Heart left ventricle (tissue), 16 donors: Measurements from ENCODE around the gene ACP7. TPM values are rescaled to one million over a fixed set of nuclear protein-coding genes. Genes with fewer than 3 reads are reported as not detected.

Source experiments
- ATAC-seq, 4 donors: fragments of 200-7000 bp; cut with Tn5 transposase; one replicate each; pipeline ENCODE4 v1.9.1; 2020 to 2022; ENCODE audit warnings: moderate library complexity in 4 of 4, mild to moderate bottlenecking in 3 of 4, moderate number of reproducible peaks in 1 of 4
- DNase-seq, 5 donors: peaks; one replicate each; pipeline ENCODE4 v3.0.0-alpha.2; 2020
- H3K27ac ChIP-seq, 12 donors: fragments of 200-600 bp; sonication (generic) in 4 of 12; one replicate each; pipeline versions ENCODE4 v1.5.0 to v1.8.0; 2016 to 2022; ENCODE audit warnings: mild to moderate bottlenecking in 2 of 12
- H3K27me3 ChIP-seq, 9 donors: fragments of 200-600 bp; sonication (generic) in 2 of 9; one replicate each; pipeline versions ENCODE4 v1.5.1 to v1.8.0; 2016 to 2022; ENCODE audit warnings: mild to moderate bottlenecking in 3 of 9
- H3K36me3 ChIP-seq, 9 donors: fragments of 200-600 bp; sonication (generic) in 2 of 9; one replicate each; pipeline versions ENCODE4 v1.5.0 to v1.8.0; 2018 to 2022; ENCODE audit warnings: mild to moderate bottlenecking in 2 of 9
- H3K4me1 ChIP-seq, 12 donors: fragments of 200-600 bp; sonication (generic) in 4 of 12; one replicate each; pipeline versions ENCODE4 v1.5.0 to v1.8.0; 2016 to 2022; ENCODE audit warnings: mild to moderate bottlenecking in 3 of 12
- H3K4me3 ChIP-seq, 12 donors: fragments of 200-600 bp; sonication (generic) in 4 of 12; one replicate each; pipeline versions ENCODE4 v1.5.0 to v1.8.0; 2017 to 2022; ENCODE audit warnings: mild to moderate bottlenecking in 9 of 12, moderate library complexity in 4 of 12
- H3K9me3 ChIP-seq, 12 donors: fragments of 200-600 bp; sonication (generic) in 4 of 12; one replicate each; pipeline versions ENCODE4 v1.5.0 to v1.8.0; 2016 to 2022; ENCODE audit warnings: mild to moderate bottlenecking in 1 of 12
- POLR2A ChIP-seq, 2 donors: fragments of 450-650 bp; IDR thresholded peaks; one replicate each; pipeline ENCODE4 v1.6.1; 2017; ENCODE audit warnings: antibody characterized with exemption in 2 of 2, mild to moderate bottlenecking in 2 of 2, moderate library complexity in 2 of 2
- WGBS, 4 donors: extraction: QIAGEN DNeasy Blood & Tissue Kit in 2 of 4; methylation state at CpG; one replicate each; pipeline versions ENCODE4 v1.1.5 to v1.1.7; 2013 to 2018; 5-methylcytosine and 5-hydroxymethylcytosine counted together
- intact Hi-C, 10 donors: fragments of 100-400 bp; cut with DNase I; formaldehyde crosslinking; loops; one replicate each; pipeline versions ENCODE4 v1.11.1 to v1.14.2; 2022
- polyA plus RNA-seq, 2 donors: library from polyadenylated mRNA; stranded (reverse); fragments of 200-250 nt; gene quantifications; one replicate each; pipeline ENCODE4 v1.2.3, GENCODE V29; 2013
- total RNA-seq, 9 donors: library from RNA; depleted of rRNA in 2 of 9; stranded (reverse); fragments of >200 nt in 2 of 9; fragmentation: NEBNext Ultra II Directional in 3 of 9; extraction: Animal tissue kit (Norgen Biotek cat#: 25700) in 3 of 9; gene quantifications; one replicate each; pipeline versions ENCODE4 v1.1.0 to v1.2.4, GENCODE V29; 2016 to 2023
- TF ChIP-seq, protein P1 (sequence below), 12 donors: fragments of 200-600 bp; sonication (generic) in 4 of 12; IDR thresholded peaks; one replicate each; pipeline versions ENCODE4 v1.5.0 to v1.8.0; 2018 to 2022; ENCODE audit warnings: antibody characterized with exemption in 12 of 12, mild to moderate bottlenecking in 5 of 12
- donor health status: ischemic (EF 13 %, LVEDD 7.1; RV severe dilation, severe dysfunction).
- donor health status: healthy with polysubstance abuse.
- donor health status: DM: no; HTN: yes; CAD: no.
- donor health status: DM: no; HTN: no; CAD: no.
- donor health status: ischemic (EF 25% LVEDD 6.9; RV normal size, moderate dysfunction).
- donor health status: ischemic (EF 25% LVEDD 5.7; RV mildly dilated, moderate dysfunction).
- donor health status: healthy.
- donor health status: DM: yes; HTN: yes; CAD: no.
- donor health status: ischemic (EF 35%, LVEDD 5.7; RV mildly dilated, moderate dysfunction).
- donor health status: nonischemic (EF 11% LVEDD 7.7; RV severe dilation, severe dysfunction).
- donor health status: DM: yes; HTN: yes; CAD: no.
- donor health status: PGD.
- donor health status: ischemic (EF 29% LVEDD 5.4; RV normal size, mild dysfunction).
- donor health status: nonischemic (EF 23%, LVEDD 6.1; RV moderate dilation, normal function).

The ACP7 gene
- total and polyA plus RNA-seq, 11 donors = not detected

DNA sequence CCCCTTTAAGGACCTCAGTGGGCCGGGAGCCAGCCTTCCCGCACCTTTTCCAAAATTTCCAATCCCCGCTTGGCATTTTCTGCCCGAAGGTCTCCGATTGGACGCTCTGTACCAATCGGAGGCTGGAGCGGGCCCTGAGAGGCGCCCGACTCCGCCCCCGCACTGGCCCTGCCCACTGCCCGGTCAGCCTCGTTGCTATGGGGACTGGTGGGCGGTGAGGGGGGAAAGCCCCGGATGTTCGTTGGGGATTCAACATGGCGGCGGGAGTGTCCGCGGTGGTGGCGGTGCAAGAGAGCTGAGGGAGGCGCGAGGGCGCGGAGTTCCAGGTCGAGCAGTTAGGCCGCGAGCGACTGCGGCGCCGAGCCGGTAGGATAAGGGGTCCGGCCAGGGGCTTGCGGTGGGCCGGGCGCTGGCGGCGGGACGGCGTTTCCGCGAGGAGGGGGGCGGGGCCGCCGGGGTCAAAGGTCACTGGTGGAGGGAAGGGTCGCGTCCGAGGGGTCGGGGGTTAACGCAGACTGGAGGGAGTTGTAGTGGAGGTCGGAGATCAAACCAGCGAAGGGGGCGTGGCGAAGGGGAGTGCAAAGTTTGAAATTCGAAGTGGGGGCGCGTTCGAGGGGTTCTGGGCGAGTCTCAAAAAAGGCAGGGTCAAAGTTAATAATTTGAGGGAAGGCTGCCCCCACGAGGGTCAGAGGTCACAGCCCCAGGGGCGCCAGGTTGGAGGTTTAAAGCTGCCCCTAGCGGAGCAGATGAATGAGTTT, 41.6 kb downstream of the ACP7 start, which contains the start of gene PAK4:
PAK4 (plus strand) TSS at position 233 of the 758 bp plus-strand sequence. CDS start 43,768 bp downstream, outside the sequence.
- peak; percentile 99 to 100 (median 100) for ATAC-seq
- DNase-seq = peak; percentile 98
- H3K36me3 ChIP-seq = no peaks in the 10 kb centered on the region
- peak within 1 kb of the TSS; percentile 55 to 88 (median 78) for H3K4me3 ChIP-seq
- intact Hi-C loops = loop anchor here in 6 of 10 donors (2.0 to 10.0 kb wide), 8 partner anchors 59 to 511 kb away; partner anchors contain the start of genes EID2B (in 4 of the 6), PLEKHG2 (in 2 of the 6), EID2 (in 1 of the 6) and EIF3K (in 1 of the 6)
- TF ChIP-seq, protein P1, sequence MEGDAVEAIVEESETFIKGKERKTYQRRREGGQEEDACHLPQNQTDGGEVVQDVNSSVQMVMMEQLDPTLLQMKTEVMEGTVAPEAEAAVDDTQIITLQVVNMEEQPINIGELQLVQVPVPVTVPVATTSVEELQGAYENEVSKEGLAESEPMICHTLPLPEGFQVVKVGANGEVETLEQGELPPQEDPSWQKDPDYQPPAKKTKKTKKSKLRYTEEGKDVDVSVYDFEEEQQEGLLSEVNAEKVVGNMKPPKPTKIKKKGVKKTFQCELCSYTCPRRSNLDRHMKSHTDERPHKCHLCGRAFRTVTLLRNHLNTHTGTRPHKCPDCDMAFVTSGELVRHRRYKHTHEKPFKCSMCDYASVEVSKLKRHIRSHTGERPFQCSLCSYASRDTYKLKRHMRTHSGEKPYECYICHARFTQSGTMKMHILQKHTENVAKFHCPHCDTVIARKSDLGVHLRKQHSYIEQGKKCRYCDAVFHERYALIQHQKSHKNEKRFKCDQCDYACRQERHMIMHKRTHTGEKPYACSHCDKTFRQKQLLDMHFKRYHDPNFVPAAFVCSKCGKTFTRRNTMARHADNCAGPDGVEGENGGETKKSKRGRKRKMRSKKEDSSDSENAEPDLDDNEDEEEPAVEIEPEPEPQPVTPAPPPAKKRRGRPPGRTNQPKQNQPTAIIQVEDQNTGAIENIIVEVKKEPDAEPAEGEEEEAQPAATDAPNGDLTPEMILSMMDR (IDR thresholded peaks at IDR 0.05) = no peak
- peak in 1 of 2 donors; percentile 61 for TF ChIP-seq POLR2A (IDR thresholded peaks at IDR 0.05)
- no peaks in the 10 kb centered on the region for H3K9me3 ChIP-seq
- peak within 1 kb of the TSS; percentile 41 to 86 (median 78) for H3K27ac ChIP-seq
- H3K27me3 ChIP-seq = peaks cover 0 to 11% (median 0%) of the 10 kb centered on the region in 9 donors
- 2 to 3% (median 3%) methylated on average over 48 to 64 of the region's 64 CpGs for WGBS, 4 donors
- H3K4me1 ChIP-seq = peaks cover 0 to 59% (median 35%) of the 10 kb centered on the region in 12 donors

DNA sequence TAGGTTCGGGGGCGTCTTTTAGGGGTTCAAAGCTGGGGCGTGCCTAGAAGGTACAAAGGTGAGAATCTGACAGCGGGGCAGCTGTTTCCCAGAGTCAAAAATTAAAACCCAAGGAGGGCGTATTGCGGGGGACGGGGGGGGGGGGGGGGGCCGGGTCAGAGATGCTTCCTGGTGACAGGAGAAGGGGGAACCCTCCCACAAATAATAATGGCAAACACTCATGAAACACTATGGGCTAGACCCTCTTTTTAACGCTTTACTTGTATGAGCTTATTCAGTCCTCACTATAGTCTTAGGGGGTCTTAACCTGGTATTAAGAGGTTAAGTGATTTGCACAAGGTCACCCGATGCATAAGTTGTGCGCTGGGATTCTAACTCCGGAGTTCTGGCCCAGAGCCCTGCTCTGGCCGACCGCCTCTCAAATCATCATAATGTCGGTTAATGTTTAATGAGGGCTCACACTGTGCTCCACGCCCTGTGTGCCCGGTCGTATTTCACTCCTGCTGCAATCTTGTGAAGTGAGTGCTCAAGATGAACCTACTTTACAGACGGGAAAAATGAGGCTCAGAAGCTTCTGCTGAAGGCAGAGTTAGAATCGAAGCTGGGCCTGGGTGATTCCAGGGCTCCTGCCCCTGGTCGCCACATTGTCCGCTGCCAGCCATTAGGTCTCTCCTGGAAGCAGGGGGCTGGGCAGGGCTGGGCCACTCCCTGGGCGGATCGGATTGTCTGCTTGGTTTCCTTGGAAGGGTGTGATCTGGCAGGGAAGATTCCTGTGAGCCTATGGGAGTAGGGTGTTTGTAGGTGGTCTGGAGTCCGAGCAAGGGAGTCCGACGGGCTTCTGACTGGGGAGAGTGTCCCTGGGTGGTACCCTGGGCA, 42.4 kb downstream of the ACP7 start:
- Histone ChIP-seq H3K36me3 (no peaks in the 10 kb centered on the region), H3K27ac (peak overlapping the region in 10 of 12 donors; percentile 70 to 86 (median 80)), H3K9me3 (no peaks in the 10 kb centered on the region), H3K27me3 (peaks cover 0 to 4% (median 0%) of the 10 kb centered on the region in 9 donors), H3K4me1 (peaks cover 3 to 67% (median 44%) of the 10 kb centered on the region in 12 donors), H3K4me3 (peak overlapping the region; percentile 55 to 88 (median 78))
- DNase-seq = no peak
- WGBS, 4 donors = 23 to 35% (median 31%) methylated on average over 19 to 27 of the region's 27 CpGs
- intact Hi-C loops = loop anchor here in 6 of 10 donors (5.0 to 10.0 kb wide), 6 partner anchors 58 to 512 kb away; partner anchors contain the start of genes EID2B (in 4 of the 6), PLEKHG2 (in 2 of the 6), EID2 (in 1 of the 6) and EIF3K (in 1 of the 6)
- TF ChIP-seq, protein P1 (IDR thresholded peaks at IDR 0.05) = no peak
- TF ChIP-seq POLR2A (IDR thresholded peaks at IDR 0.05) = no peak
- ATAC-seq = no peak

- no peak for ATAC-seq
- H3K4me3 ChIP-seq = no peak overlapping the region
- DNase-seq = no peak
- H3K9me3 ChIP-seq = no peaks in the 10 kb centered on the region
- intact Hi-C loops = loop anchor here in 6 of 10 donors (5.0 to 10.0 kb wide), 6 partner anchors 57 to 513 kb away; partner anchors contain the start of genes EID2B (in 4 of the 6), PLEKHG2 (in 2 of the 6), EID2 (in 1 of the 6) and EIF3K (in 1 of the 6)
- peak overlapping the region in 1 of 12 donors; percentile 78 for H3K27ac ChIP-seq
- 58 to 71% (median 68%) methylated on average over 2 to 9 of the region's 9 CpGs for WGBS, 4 donors
- TF ChIP-seq, protein P1 (IDR thresholded peaks at IDR 0.05) = no peak
- no peak for TF ChIP-seq POLR2A (IDR thresholded peaks at IDR 0.05)
- H3K27me3 ChIP-seq = no peaks in the 10 kb centered on the region
- no peaks in the 10 kb centered on the region for H3K36me3 ChIP-seq
- peaks cover 3 to 75% (median 53%) of the 10 kb centered on the region in 12 donors for H3K4me1 ChIP-seq
Observed at GRCh38 chr19:39127812-39128515, 43.8 kb downstream of the ACP7 start.
